GM21447 (cell line): ENCODE data around the gene TMIE.

Experiments used
- ATAC-seq: cut with Tn5 transposase; IDR thresholded peaks from one replicate; pipeline ENCODE4 v1.9.1; 2021; ENCODE audit not compliant: unreplicated experiment

The TMIE gene

GRCh38 chr3:46756642-46757041 is 55.5 kb downstream of the TMIE start:
- no peak for ATAC-seq

GRCh38 chr3:46759239-46760167 is 58.3 kb downstream of the TMIE start:
- no peak for ATAC-seq
